Measurements from ENCODE around the gene GPATCH8.

GRCh38 chr17:44527102-44527501 lies 23.9 kb upstream of the GPATCH8 start:
- TF ChIP-seq POLR2A (IDR thresholded peaks at IDR 0.05; ENCODE audit: low read depth, low read length) (no peak), ATF7 (IDR thresholded peaks at IDR 0.05; ENCODE audit: low read depth) (no peak), ETV6 (conservative IDR thresholded peaks at IDR 0.05 in 1 of 2, IDR thresholded peaks at IDR 0.05 in 1 of 2; ENCODE audit: borderline replicate concordance in 1 of 2, low read depth in 1 of 2) (no peak), PRDM15 (CRISPR knock-in tag; IDR thresholded peaks at IDR 0.05) (no peak), RFX5 (IDR thresholded peaks at IDR 0.05; ENCODE audit: low read depth, low read length) (no peak), EED (IDR thresholded peaks at IDR 0.05; ENCODE audit: low read depth) (no peak), CTCF (IDR thresholded peaks at IDR 0.05 in 2 of 3, conservative IDR thresholded peaks at IDR 0.05 in 1 of 3; ENCODE audit: control insufficient read depth in 2 of 3, extremely low read depth in 1 of 3, insufficient read depth in 1 of 3, low read depth in 3 of 3, low read length in 3 of 3) (no peak), TAF1 (IDR thresholded peaks at IDR 0.05; ENCODE audit: borderline replicate concordance, low read depth, low read length) (no peak)
- TF ChIP-seq, protein P1, sequence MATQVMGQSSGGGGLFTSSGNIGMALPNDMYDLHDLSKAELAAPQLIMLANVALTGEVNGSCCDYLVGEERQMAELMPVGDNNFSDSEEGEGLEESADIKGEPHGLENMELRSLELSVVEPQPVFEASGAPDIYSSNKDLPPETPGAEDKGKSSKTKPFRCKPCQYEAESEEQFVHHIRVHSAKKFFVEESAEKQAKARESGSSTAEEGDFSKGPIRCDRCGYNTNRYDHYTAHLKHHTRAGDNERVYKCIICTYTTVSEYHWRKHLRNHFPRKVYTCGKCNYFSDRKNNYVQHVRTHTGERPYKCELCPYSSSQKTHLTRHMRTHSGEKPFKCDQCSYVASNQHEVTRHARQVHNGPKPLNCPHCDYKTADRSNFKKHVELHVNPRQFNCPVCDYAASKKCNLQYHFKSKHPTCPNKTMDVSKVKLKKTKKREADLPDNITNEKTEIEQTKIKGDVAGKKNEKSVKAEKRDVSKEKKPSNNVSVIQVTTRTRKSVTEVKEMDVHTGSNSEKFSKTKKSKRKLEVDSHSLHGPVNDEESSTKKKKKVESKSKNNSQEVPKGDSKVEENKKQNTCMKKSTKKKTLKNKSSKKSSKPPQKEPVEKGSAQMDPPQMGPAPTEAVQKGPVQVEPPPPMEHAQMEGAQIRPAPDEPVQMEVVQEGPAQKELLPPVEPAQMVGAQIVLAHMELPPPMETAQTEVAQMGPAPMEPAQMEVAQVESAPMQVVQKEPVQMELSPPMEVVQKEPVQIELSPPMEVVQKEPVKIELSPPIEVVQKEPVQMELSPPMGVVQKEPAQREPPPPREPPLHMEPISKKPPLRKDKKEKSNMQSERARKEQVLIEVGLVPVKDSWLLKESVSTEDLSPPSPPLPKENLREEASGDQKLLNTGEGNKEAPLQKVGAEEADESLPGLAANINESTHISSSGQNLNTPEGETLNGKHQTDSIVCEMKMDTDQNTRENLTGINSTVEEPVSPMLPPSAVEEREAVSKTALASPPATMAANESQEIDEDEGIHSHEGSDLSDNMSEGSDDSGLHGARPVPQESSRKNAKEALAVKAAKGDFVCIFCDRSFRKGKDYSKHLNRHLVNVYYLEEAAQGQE (IDR thresholded peaks at IDR 0.05; ENCODE audit: low read depth, low read length): no peak

Data from GM12878 (cell line).